Measurements from ENCODE around the gene TRAPPC6A. TPM values are rescaled to one million over a fixed set of nuclear protein-coding genes. Genes with fewer than 3 reads are reported as not detected.

TRAPPC6A gene
- total and polyA plus RNA-seq, 2 experiments from 2014 or later: 29.4 to 74.7 TPM

DNA sequence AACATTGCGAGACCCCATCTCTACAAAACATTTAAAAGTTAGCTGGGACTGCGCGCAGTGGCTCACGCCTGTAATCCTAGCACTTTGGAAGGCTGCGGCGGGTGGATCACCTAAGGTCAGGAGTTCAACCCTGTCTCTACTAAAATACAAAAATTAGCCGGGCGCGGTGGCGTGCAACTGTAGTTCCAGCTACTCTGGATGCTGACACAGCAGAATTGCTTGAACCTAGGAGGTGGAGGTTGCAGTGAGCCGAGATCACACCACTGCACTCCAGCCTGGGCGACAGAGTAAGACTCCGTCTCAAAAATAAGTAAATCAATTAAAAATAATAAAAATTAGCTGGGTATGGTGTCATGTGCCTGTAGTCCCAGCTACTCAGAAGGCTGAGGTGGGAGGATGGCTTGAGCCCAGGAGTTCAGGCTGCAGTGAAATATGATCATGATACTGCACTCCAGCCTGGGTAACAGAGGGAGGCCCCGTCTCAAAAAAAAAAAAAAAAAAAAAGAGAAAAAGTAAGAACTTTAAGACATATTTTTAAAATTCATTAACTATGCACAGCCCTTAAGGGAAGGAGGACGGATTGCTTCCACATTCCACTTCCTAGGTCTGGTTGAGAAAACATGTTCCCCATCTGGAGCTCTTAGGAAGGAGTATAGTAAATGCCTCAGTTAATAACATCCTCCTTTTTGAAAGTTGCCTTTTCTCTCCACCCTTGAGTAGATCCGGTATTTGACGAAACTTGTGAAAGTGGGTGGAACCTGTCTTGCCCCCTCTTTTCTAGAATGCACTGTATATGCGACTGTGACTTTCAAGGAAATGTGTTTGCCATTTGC, 41.1 kb upstream of the TRAPPC6A start:
- Histone ChIP-seq H3K9me2 (ENCODE audit: insufficient read depth) (no peaks in the 10 kb centered on the region), H3K4me2 (peak overlapping the region; percentile 95), H3K4me1 (ENCODE audit: insufficient read depth) (peaks cover 27% of the 10 kb centered on the region), H3K79me2 (replicated peaks; ENCODE audit: insufficient read depth) (no peaks in the 10 kb centered on the region), H3F3A (replicated peaks; ENCODE audit: low read depth) (0 out of 2 replicates have a peak, but pooled peaks cover 5% of the 10 kb centered on the region), H2AFZ (no peak overlapping the region), H3K27ac (ENCODE audit: low read depth) (no peak overlapping the region), H3K36me3 (ENCODE audit: insufficient read depth) (no peaks in the 10 kb centered on the region), H3K4me3 (peak overlapping the region; percentile 71; the same call in 1 of the 2 replicates), H3K27me3 (ENCODE audit: insufficient read depth) (peaks cover 49% of the 10 kb centered on the region), H4K20me1 (replicated peaks; ENCODE audit: insufficient read depth) (no peaks in the 10 kb centered on the region)
- Mint-ChIP-seq H3K4me1 (peaks cover 13% of the 10 kb centered on the region), H3K36me3 (ENCODE audit: low read depth) (peaks cover 4% of the 10 kb centered on the region; the same call in 1 of the 3 replicates), H3K9me3 (no peaks in the 10 kb centered on the region; the same call in 2 of the 3 replicates), H3K4me3 (no peak overlapping the region), H3K27me3 (ENCODE audit: insufficient read depth, low read depth, poor library complexity) (peaks cover 40% of the 10 kb centered on the region), H3K27ac (no peak overlapping the region)
- TF ChIP-seq, protein P1, sequence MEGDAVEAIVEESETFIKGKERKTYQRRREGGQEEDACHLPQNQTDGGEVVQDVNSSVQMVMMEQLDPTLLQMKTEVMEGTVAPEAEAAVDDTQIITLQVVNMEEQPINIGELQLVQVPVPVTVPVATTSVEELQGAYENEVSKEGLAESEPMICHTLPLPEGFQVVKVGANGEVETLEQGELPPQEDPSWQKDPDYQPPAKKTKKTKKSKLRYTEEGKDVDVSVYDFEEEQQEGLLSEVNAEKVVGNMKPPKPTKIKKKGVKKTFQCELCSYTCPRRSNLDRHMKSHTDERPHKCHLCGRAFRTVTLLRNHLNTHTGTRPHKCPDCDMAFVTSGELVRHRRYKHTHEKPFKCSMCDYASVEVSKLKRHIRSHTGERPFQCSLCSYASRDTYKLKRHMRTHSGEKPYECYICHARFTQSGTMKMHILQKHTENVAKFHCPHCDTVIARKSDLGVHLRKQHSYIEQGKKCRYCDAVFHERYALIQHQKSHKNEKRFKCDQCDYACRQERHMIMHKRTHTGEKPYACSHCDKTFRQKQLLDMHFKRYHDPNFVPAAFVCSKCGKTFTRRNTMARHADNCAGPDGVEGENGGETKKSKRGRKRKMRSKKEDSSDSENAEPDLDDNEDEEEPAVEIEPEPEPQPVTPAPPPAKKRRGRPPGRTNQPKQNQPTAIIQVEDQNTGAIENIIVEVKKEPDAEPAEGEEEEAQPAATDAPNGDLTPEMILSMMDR (conservative IDR thresholded peaks at IDR 0.05; ENCODE audit: low read depth in 2 of 2): no peak
- TF ChIP-seq, protein P2, sequence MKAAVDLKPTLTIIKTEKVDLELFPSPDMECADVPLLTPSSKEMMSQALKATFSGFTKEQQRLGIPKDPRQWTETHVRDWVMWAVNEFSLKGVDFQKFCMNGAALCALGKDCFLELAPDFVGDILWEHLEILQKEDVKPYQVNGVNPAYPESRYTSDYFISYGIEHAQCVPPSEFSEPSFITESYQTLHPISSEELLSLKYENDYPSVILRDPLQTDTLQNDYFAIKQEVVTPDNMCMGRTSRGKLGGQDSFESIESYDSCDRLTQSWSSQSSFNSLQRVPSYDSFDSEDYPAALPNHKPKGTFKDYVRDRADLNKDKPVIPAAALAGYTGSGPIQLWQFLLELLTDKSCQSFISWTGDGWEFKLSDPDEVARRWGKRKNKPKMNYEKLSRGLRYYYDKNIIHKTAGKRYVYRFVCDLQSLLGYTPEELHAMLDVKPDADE (IDR thresholded peaks at IDR 0.05): no peak
- no peak for TF ChIP-seq STAT1 (IDR thresholded peaks at IDR 0.05; ENCODE audit: unreplicated experiment)
- ATAC-seq (no peak), DNase-seq (ENCODE audit: low spot score) (no peak)

DNA sequence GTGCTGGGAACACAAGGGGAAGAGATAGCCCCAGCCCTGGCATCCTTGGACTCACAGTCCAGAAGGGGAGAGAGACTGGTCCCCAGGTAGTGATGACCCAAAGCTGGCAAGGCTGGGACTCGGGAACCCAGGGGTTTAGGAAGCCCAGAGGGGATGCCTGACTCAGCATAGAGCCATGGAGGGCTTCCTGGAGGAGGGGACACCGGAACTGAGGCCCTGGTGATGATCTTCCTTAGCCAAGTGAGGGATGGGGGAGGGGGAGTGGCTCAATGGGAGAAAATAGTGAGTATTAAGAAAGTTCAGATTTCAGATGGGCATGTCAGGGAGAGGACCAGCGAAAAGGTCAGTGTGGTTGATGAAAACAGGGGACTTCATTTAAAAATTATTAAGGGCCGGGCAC, 40.4 kb upstream of the TRAPPC6A start:
- DNase-seq (ENCODE audit: low spot score) (peak; percentile 78), ATAC-seq (peak; percentile 13)
- H3K4me2 ChIP-seq: peak overlapping the region; percentile 95
- H3K36me3 ChIP-seq (ENCODE audit: insufficient read depth): no peaks in the 10 kb centered on the region
- no peaks in the 10 kb centered on the region for H4K20me1 ChIP-seq (replicated peaks; ENCODE audit: insufficient read depth)
- H2AFZ ChIP-seq: peak overlapping the region; percentile 89; the same call in 1 of the 2 replicates
- H3F3A ChIP-seq (replicated peaks; ENCODE audit: low read depth): 0 out of 2 replicates have a peak, but pooled peaks cover 5% of the 10 kb centered on the region
- H3K4me1 Mint-ChIP-seq: peaks cover 13% of the 10 kb centered on the region
- peak overlapping the region; percentile 70; the same call in 2 of the 3 replicates for H3K4me3 Mint-ChIP-seq
- peak overlapping the region; percentile 71 for H3K4me3 ChIP-seq
- no peaks in the 10 kb centered on the region; the same call in 2 of the 3 replicates for H3K9me3 Mint-ChIP-seq
- no peak overlapping the region for H3K27ac ChIP-seq (ENCODE audit: low read depth)
- H3K9me2 ChIP-seq (ENCODE audit: insufficient read depth): no peaks in the 10 kb centered on the region
- H3K36me3 Mint-ChIP-seq (ENCODE audit: low read depth): peaks cover 4% of the 10 kb centered on the region; the same call in 1 of the 3 replicates
- peaks cover 41% of the 10 kb centered on the region for H3K27me3 Mint-ChIP-seq (ENCODE audit: insufficient read depth, low read depth, poor library complexity)
- peaks cover 49% of the 10 kb centered on the region for H3K27me3 ChIP-seq (ENCODE audit: insufficient read depth)
- no peaks in the 10 kb centered on the region for H3K79me2 ChIP-seq (replicated peaks; ENCODE audit: insufficient read depth)
- H3K27ac Mint-ChIP-seq: no peak overlapping the region
- peaks cover 27% of the 10 kb centered on the region for H3K4me1 ChIP-seq (ENCODE audit: insufficient read depth)
- TF ChIP-seq ZNF114 (CRISPR knock-in tag; IDR thresholded peaks at IDR 0.05): no peak
- no peak for TF ChIP-seq JUNB (IDR thresholded peaks at IDR 0.05; ENCODE audit: unreplicated experiment)
- TF ChIP-seq NANOG (IDR thresholded peaks at IDR 0.05; ENCODE audit: borderline replicate concordance): no peak
- TF ChIP-seq, protein P3, sequence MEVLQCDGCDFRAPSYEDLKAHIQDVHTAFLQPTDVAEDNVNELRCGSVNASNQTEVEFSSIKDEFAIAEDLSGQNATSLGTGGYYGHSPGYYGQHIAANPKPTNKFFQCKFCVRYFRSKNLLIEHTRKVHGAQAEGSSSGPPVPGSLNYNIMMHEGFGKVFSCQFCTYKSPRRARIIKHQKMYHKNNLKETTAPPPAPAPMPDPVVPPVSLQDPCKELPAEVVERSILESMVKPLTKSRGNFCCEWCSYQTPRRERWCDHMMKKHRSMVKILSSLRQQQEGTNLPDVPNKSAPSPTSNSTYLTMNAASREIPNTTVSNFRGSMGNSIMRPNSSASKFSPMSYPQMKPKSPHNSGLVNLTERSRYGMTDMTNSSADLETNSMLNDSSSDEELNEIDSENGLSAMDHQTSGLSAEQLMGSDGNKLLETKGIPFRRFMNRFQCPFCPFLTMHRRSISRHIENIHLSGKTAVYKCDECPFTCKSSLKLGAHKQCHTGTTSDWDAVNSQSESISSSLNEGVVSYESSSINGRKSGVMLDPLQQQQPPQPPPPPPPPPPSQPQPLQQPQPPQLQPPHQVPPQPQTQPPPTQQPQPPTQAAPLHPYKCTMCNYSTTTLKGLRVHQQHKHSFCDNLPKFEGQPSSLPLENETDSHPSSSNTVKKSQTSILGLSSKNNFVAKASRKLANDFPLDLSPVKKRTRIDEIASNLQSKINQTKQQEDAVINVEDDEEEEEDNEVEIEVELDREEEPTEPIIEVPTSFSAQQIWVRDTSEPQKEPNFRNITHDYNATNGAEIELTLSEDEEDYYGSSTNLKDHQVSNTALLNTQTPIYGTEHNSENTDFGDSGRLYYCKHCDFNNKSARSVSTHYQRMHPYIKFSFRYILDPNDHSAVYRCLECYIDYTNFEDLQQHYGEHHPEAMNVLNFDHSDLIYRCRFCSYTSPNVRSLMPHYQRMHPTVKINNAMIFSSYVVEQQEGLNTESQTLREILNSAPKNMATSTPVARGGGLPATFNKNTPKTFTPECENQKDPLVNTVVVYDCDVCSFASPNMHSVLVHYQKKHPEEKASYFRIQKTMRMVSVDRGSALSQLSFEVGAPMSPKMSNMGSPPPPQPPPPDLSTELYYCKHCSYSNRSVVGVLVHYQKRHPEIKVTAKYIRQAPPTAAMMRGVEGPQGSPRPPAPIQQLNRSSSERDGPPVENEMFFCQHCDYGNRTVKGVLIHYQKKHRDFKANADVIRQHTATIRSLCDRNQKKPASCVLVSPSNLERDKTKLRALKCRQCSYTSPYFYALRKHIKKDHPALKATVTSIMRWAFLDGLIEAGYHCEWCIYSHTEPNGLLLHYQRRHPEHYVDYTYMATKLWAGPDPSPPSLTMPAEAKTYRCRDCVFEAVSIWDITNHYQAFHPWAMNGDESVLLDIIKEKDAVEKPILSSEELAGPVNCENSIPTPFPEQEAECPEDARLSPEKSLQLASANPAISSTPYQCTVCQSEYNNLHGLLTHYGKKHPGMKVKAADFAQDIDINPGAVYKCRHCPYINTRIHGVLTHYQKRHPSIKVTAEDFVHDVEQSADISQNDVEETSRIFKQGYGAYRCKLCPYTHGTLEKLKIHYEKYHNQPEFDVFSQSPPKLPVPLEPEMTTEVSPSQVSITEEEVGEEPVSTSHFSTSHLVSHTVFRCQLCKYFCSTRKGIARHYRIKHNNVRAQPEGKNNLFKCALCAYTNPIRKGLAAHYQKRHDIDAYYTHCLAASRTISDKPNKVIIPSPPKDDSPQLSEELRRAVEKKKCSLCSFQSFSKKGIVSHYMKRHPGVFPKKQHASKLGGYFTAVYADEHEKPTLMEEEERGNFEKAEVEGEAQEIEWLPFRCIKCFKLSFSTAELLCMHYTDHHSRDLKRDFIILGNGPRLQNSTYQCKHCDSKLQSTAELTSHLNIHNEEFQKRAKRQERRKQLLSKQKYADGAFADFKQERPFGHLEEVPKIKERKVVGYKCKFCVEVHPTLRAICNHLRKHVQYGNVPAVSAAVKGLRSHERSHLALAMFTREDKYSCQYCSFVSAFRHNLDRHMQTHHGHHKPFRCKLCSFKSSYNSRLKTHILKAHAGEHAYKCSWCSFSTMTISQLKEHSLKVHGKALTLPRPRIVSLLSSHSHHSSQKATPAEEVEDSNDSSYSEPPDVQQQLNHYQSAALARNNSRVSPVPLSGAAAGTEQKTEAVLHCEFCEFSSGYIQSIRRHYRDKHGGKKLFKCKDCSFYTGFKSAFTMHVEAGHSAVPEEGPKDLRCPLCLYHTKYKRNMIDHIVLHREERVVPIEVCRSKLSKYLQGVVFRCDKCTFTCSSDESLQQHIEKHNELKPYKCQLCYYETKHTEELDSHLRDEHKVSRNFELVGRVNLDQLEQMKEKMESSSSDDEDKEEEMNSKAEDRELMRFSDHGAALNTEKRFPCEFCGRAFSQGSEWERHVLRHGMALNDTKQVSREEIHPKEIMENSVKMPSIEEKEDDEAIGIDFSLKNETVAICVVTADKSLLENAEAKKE (CRISPR knock-in tag; IDR thresholded peaks at IDR 0.05): no peak
- no peak for TF ChIP-seq STAT1 (IDR thresholded peaks at IDR 0.05; ENCODE audit: unreplicated experiment)
